K562 (cell line): ENCODE measurements around the gene MPPED2. TPM values are rescaled to one million over a fixed set of nuclear protein-coding genes. Genes with fewer than 3 reads are reported as not detected.

Experiments used
- ATAC-seq: fragments of 200-7000 bp; cut with Tn5 transposase; 3 replicates; pipeline ENCODE4 v1.9.1; 2020; ENCODE audit warnings: moderate library complexity
- BruUV-seq: library from RNA; stranded (reverse); fragments of 400-500 nt; replicated peaks from 2 replicates; lab custom pipeline; 2021; lab: Mats Ljungman, UMichigan
- CTCF ChIA-PET: fragments of 300-600 bp; formaldehyde crosslinking; extraction: SDS; loops from one replicate; lab custom pipeline; 2021; ENCODE audit warnings: low intra/inter-chr PET ratio; lab: Yijun Ruan, JAX
- POLR2A ChIA-PET: fragments of 300-600, 350-650 bp; sonication (Branson Sonifier 250); formaldehyde crosslinking; extraction: SDS; loops from one replicate; lab custom pipeline; 2021; ENCODE audit warnings: antibody characterized with exemption, inconsistent platforms; lab: Yijun Ruan, JAX
- DNase-seq, 4 experiments: peaks; one replicate each; pipeline versions ENCODE4 v3.0.0 to v3.0.0-alpha.2; 2011 to 2018; ENCODE audit warnings: low spot score in 3 of 4, mixed read lengths in 3 of 4; ENCODE audit errors: extremely low read depth in 1 of 4
- FAIRE-seq: peaks from 2 replicates; lab custom pipeline; 2011; peaks lifted over from hg19 to GRCh38; lab: Jason Lieb, UNC
- H2AFZ ChIP-seq: 2 replicates; pipeline ENCODE4 v1.6.0; 2011; ENCODE audit warnings: low read depth, low read length, control low read depth, inconsistent platforms
- H3K27ac ChIP-seq: fragments of 200-600 bp; 3 replicates; pipeline ENCODE4 v1.8.0; 2011; ENCODE audit warnings: low read depth, mild to moderate bottlenecking, control low read depth, inconsistent platforms, low read length, moderate library complexity, mixed read lengths; ENCODE audit errors: extremely low read depth
- H3K27me3 ChIP-seq, 2 experiments: fragments of 300-600 bp in 1 of 2; 2 replicates in 1 of 2; 3 replicates in 1 of 2; pipeline versions ENCODE4 v1.6.0 to v1.8.0; 2011; ENCODE audit warnings: inconsistent platforms in 2 of 2, low read length in 2 of 2, mild to moderate bottlenecking in 1 of 2, mixed read lengths in 1 of 2, moderate library complexity in 1 of 2; ENCODE audit not compliant: control insufficient read depth in 2 of 2, insufficient read depth in 2 of 2
- H3K36me3 ChIP-seq: fragments of 300-600 bp; 3 replicates; pipeline ENCODE4 v1.8.0; 2011; ENCODE audit warnings: mild to moderate bottlenecking, low read length, inconsistent platforms; ENCODE audit not compliant: control insufficient read depth, insufficient read depth
- H3K4me1 ChIP-seq, 2 experiments: fragments of 200-600 bp in 1 of 2; replicated peaks in 1 of 2; 2 replicates in 1 of 2; 3 replicates in 1 of 2; pipeline versions ENCODE4 v1.5.1 to v1.8.0; 2011; ENCODE audit warnings: inconsistent platforms in 2 of 2, low read length in 2 of 2, mild to moderate bottlenecking in 1 of 2, mixed read lengths in 1 of 2, moderate library complexity in 1 of 2; ENCODE audit not compliant: control insufficient read depth in 2 of 2, insufficient read depth in 2 of 2
- H3K4me2 ChIP-seq: 2 replicates; pipeline ENCODE4 v1.6.1; 2011; ENCODE audit warnings: low read length, control low read depth, inconsistent platforms, mixed read lengths; ENCODE audit not compliant: insufficient read depth
- H3K4me3 ChIP-seq: fragments of 200-600 bp; sonication (generic), shearing (Covaris generic); 2 replicates; pipeline ENCODE4 v1.5.1; 2016; ENCODE audit warnings: control low read depth, inconsistent platforms
- H3K79me2 ChIP-seq: fragments of 200-600 bp; 3 replicates; pipeline ENCODE4 v1.8.0; 2011; ENCODE audit warnings: low read length, inconsistent platforms; ENCODE audit not compliant: control insufficient read depth, insufficient read depth
- H3K9ac ChIP-seq, 2 experiments: 2 replicates each; pipeline versions ENCODE4 v1.6.0 to v1.6.1; 2011; ENCODE audit warnings: low read depth in 2 of 2, low read length in 2 of 2, control low read depth in 1 of 2, inconsistent platforms in 1 of 2, mild to moderate bottlenecking in 1 of 2, mixed read lengths in 1 of 2; ENCODE audit not compliant: insufficient read depth in 1 of 2
- H3K9me1 ChIP-seq: one replicate; pipeline ENCODE4 v1.6.0; 2011; ENCODE audit warnings: inconsistent platforms, mild to moderate bottlenecking, low read length, moderate library complexity; ENCODE audit not compliant: control insufficient read depth, insufficient read depth
- H3K9me3 ChIP-seq: replicated peaks from 2 replicates; pipeline ENCODE4 v1.5.1; 2011; ENCODE audit warnings: low read depth, low read length, inconsistent platforms; ENCODE audit not compliant: control insufficient read depth, insufficient read depth
- H4K20me1 ChIP-seq: replicated peaks from 2 replicates; pipeline ENCODE4 v1.6.1; 2011; ENCODE audit warnings: low read length, inconsistent platforms, mixed read lengths; ENCODE audit not compliant: control insufficient read depth, insufficient read depth
- DLX4 ChIP-seq: fragments of 250-450 bp; sonication (Bioruptor Pico); IDR thresholded peaks from 2 replicates; pipeline ENCODE4 v1.6.1; 2021; ENCODE audit warnings: mild to moderate bottlenecking
- GATAD2B ChIP-seq: fragments of 450-650 bp; IDR thresholded peaks from 2 replicates; pipeline ENCODE4 v1.6.1; 2017; ENCODE audit warnings: mild to moderate bottlenecking, borderline replicate concordance
- NR2F6 ChIP-seq: fragments of 450-650 bp; formaldehyde crosslinking; IDR thresholded peaks from 2 replicates; pipeline ENCODE4 v1.4.0; 2020; ENCODE audit warnings: mild to moderate bottlenecking
- SNIP1 ChIP-seq: fragments of 450-650 bp; IDR thresholded peaks from 2 replicates; pipeline ENCODE4 v1.7.1; 2017; ENCODE audit warnings: low read depth, mild to moderate bottlenecking
- TRIM24 ChIP-seq, 2 experiments: fragments of 450-650 bp; IDR thresholded peaks; 2 replicates each; pipeline ENCODE4 v1.6.1; 2016
- U2AF1 ChIP-seq: fragments of 200-400 bp; formaldehyde crosslinking; optimal IDR thresholded peaks from 2 replicates; pipeline ENCODE3; 2017; ENCODE audit warnings: mild to moderate bottlenecking, low read depth, low read length, moderate library complexity
- ZNF696 ChIP-seq: fragments of 250-450 bp; sonication (Bioruptor Pico); conservative IDR thresholded peaks from 2 replicates; pipeline ENCODE4 v1.4.0; 2020; ENCODE audit warnings: mild to moderate bottlenecking, moderate library complexity
- WGBS: fragments of 100-300 bp; shearing (Covaris generic); methylation state at CpG from one replicate; pipeline ENCODE4 v1.1.6; 2016; ENCODE audit warnings: low coverage, mixed read lengths; ENCODE audit not compliant: insufficient coverage; ENCODE audit errors: missing lambda C conversion rate; 5-methylcytosine and 5-hydroxymethylcytosine counted together
- in situ Hi-C: fragments of 300-500 bp; cut with MboI; formaldehyde crosslinking; loops from 4 replicates; pipeline ENCODE4 v1.15.0; 2018; ENCODE audit warnings: inconsistent platforms, mixed read lengths
- intact Hi-C: fragments of 100-400 bp; cut with micrococcal nuclease; formaldehyde crosslinking; loops from 2 replicates; pipeline ENCODE4 v1.14.2; 2022
- polyA plus RNA-seq, 8 experiments: library from polyadenylated mRNA; depleted of rRNA in 4 of 8; stranded (reverse) in 5 of 8; unstranded in 3 of 8; fragments of >200 nt; fragmentation: Nextera tagmentation in 2 of 8; fragmentation: Illumina TruSeq in 1 of 8; extraction: Ambion mirVana in 2 of 8; extraction: Trizol in 1 of 8; gene quantifications; 2 replicates each; pipeline versions ENCODE4 v1.2.1 to v1.2.3, GENCODE V29; 2011 to 2014; ENCODE audit warnings: inconsistent platforms in 1 of 8, missing spikeins in 1 of 8
- total RNA-seq, 7 experiments: library from RNA; depleted of rRNA in 6 of 7; stranded (reverse); fragments of >200 nt in 6 of 7; fragmentation: Illumina TruSeq in 2 of 7; extraction: Trizol in 2 of 7; gene quantifications; 2 replicates each; pipeline versions ENCODE4 v1.2.1 to v1.2.3, GENCODE V29; 2011 to 2021; ENCODE audit warnings: low replicate concordance in 1 of 7
- TF ChIP-seq, protein P1 (sequence below): fragments of 250-450 bp; sonication (Bioruptor Pico); IDR thresholded peaks from 2 replicates; pipeline ENCODE4 v1.8.0; 2021; ENCODE audit warnings: mild to moderate bottlenecking, moderate library complexity

Gene MPPED2
- total and polyA plus RNA-seq, 9 of the 15 experiments (the other 6 are each of a cell fraction or from before 2014, with no cell fraction given), result not detected

- TF ChIP-seq, protein P1, sequence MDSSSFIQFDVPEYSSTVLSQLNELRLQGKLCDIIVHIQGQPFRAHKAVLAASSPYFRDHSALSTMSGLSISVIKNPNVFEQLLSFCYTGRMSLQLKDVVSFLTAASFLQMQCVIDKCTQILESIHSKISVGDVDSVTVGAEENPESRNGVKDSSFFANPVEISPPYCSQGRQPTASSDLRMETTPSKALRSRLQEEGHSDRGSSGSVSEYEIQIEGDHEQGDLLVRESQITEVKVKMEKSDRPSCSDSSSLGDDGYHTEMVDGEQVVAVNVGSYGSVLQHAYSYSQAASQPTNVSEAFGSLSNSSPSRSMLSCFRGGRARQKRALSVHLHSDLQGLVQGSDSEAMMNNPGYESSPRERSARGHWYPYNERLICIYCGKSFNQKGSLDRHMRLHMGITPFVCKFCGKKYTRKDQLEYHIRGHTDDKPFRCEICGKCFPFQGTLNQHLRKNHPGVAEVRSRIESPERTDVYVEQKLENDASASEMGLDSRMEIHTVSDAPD (CRISPR knock-in tag), result no peak
Measured at GRCh38 chr11:30567120-30567519, 19.0 kb downstream of the MPPED2 start (continued).

DNA sequence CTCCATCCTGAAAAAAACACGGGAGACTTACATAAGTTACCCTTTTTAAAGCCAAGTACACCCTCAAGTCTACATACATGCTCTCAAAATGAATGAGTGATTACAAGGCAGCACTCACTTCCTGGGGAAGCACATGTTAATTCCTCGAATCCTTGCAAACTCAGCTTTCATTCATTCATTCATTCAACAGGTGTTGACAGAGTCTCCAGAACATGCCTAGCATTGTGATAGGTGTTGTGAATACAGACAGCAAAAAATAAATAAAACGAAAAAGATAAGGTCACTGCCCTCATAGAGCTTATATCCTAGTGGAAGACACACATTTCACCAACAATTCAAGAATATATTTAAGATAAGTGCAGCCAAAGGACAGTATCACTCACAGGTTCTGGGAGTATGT lies 19.7 kb downstream of the MPPED2 start:
- Histone ChIP-seq H3K4me2 (no peak overlapping the region), H3K9me1 (no peaks in the 10 kb centered on the region), H3K9me3 (no peaks in the 10 kb centered on the region), H4K20me1 (no peaks in the 10 kb centered on the region), H3K4me1 (no peaks in the 10 kb centered on the region), H3K36me3 (no peaks in the 10 kb centered on the region), H3K9ac (no peak overlapping the region), H3K79me2 (no peaks in the 10 kb centered on the region), H3K27me3 (no peaks in the 10 kb centered on the region), H3K27ac (no peak overlapping the region), H3K4me3 (no peak overlapping the region), H2AFZ (no peak overlapping the region)
- 0% methylated on average over 3 of the region's 3 CpGs for WGBS
- ChIA-PET POLR2A (interaction anchor here (1.3 kb wide), 1 partner anchor 13 kb away, joined by 3 read pairs; no protein-coding TSS in a partner anchor), CTCF (no interaction called here)
- TF ChIP-seq DLX4 (CRISPR knock-in tag), result no peak
- no peak for TF ChIP-seq SNIP1
- no peak for TF ChIP-seq U2AF1
- no peak for TF ChIP-seq TRIM24 (IDR thresholded peaks at IDR 0.05)
- TF ChIP-seq GATAD2B, result no peak
- no peak for TF ChIP-seq NR2F6 (CRISPR knock-in tag)
- no peak for TF ChIP-seq ZNF696 (CRISPR knock-in tag)
- BruUV-seq, result no TSS peak
- FAIRE-seq (no peak), ATAC-seq (no peak), DNase-seq (no peak)
- intact Hi-C loops (no loop called here), in situ Hi-C loops (no loop called here)
